NOMO-1 treated with DMSO at 0.1 percent for 48 hours (cell line): ENCODE data around the gene NBL1.
A peak's percentile ranks its signal among the peaks of the same experiment; 100 is the strongest.

Experiments used
- DNase-seq: peaks from one replicate; lab custom pipeline; 2025; ENCODE audit not compliant: unreplicated experiment; lab: John Stamatoyannopoulos, UW

NBL1 gene

GRCh38 chr1:19695772-19696171 is 51.7 kb downstream of the NBL1 start:
- no peak for DNase-seq

GRCh38 chr1:19696820-19697219 is 52.7 kb downstream of the NBL1 start:
- DNase-seq: no peak

- peak; percentile 3 for DNase-seq
Measured at GRCh38 chr1:19698181-19698580, 54.1 kb downstream of the NBL1 start.

GRCh38 chr1:19700079-19700777 is 56.1 kb downstream of the NBL1 start:
- DNase-seq: no peak

GRCh38 chr1:19703280-19703679 is 59.2 kb downstream of the NBL1 start:
- no peak for DNase-seq

GRCh38 chr1:19704247-19705113 is 60.4 kb downstream of the NBL1 start:
- DNase-seq: no peak

- no peak for DNase-seq
Measured at GRCh38 chr1:19705464-19705863, 61.4 kb downstream of the NBL1 start.

- DNase-seq: no peak
Measured at GRCh38 chr1:19706136-19706535, 62.0 kb downstream of the NBL1 start.
